Colonic mucosa (tissue), 4 donors: Measurements from ENCODE around the gene RASGEF1C. TPM values are rescaled to one million over a fixed set of nuclear protein-coding genes. Genes with fewer than 3 reads are reported as not detected.

Source experiments
- DNase-seq: peaks from one replicate; pipeline ENCODE4 v3.0.0-alpha.2; 2020
- H3K27ac ChIP-seq: fragments of 200-600 bp; one replicate; pipeline ENCODE4 v1.8.0; 2021
- H3K27me3 ChIP-seq: fragments of 200-600 bp; one replicate; pipeline ENCODE4 v1.8.0; 2021
- H3K36me3 ChIP-seq: fragments of 200-600 bp; one replicate; pipeline ENCODE4 v1.8.0; 2021
- H3K4me1 ChIP-seq: fragments of 200-600 bp; one replicate; pipeline ENCODE4 v1.8.0; 2021; ENCODE audit warnings: mild to moderate bottlenecking
- H3K4me3 ChIP-seq: fragments of 200-600 bp; one replicate; pipeline ENCODE4 v1.8.0; 2021
- H3K9ac ChIP-seq, 2 donors: one replicate each; pipeline ENCODE4 v1.7.0; 2013; ENCODE audit warnings: control low read depth in 2 of 2, low read depth in 2 of 2, low read length in 2 of 2
- H3K9me3 ChIP-seq: fragments of 200-600 bp; one replicate; pipeline ENCODE4 v1.8.0; 2021
- CTCF ChIP-seq: fragments of 200-600 bp; IDR thresholded peaks from one replicate; pipeline ENCODE4 v1.8.0; 2022; ENCODE audit warnings: antibody characterized with exemption, mild to moderate bottlenecking
- intact Hi-C: fragments of 100-400 bp; cut with DNase I; formaldehyde crosslinking; loops from one replicate; pipeline ENCODE4 v1.14.1; 2022
- total RNA-seq, 2 donors: library from RNA; stranded (reverse); fragmentation: NEBNext Ultra II Directional in 1 of 2; extraction: Animal tissue kit (Norgen Biotek cat#: 25700) in 1 of 2; gene quantifications; one replicate each; pipeline ENCODE4 v1.2.1, GENCODE V29; 2021
- donor health status: healthy.
- donor health status: DM: no; HTN: no; CAD: no.
- donor health status: DM: no; HTN: no; CAD: no.

RASGEF1C gene
- total RNA-seq, 2 donors from 2014 or later, result 0.85 TPM; not detected in 1

DNA sequence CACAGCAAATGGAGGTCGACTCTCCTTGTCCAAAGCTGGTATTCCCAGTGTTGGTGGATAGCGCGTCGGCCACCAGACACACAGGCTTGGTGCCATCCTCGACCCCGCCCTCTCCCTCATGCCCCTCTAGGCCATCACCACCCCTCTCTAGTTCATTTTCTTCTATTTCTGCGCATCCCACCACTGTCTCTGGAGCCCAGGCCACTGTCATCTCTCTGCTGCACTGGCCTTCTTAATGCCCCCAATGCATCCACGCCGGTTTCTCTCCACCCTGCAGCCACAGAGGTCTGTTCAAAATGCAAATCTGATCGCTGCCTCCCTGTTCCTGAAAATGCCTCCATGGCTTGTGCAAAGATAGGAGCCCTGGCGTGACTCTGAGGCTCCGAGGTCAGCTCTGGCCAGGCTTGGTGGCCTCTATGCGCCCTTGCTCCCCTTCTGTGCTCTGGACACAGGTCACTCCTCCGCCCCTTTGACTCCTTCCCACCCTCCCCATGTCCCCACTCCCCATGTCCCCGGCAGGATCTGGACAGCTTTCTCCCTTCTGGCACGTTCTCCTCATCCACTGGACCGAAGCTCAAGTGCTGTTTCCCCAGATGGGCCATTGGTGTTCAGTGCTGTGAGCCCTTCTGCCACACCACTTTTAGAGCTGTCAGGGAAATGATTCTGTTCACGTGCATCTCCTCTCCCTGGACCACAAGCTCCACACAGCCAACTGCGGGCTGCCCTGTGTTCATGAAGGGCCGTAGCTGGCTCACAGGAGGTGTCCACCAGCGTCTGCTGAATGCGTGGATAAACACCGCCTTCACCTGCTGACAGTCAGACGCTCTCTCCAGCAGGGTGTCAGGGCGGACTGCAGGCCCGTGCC lies 77.9 kb downstream of the RASGEF1C start:
- intact Hi-C loops, result no loop called here
- peak; percentile 9 for DNase-seq
- Histone ChIP-seq H3K27ac (no peak overlapping the region), H3K4me3 (no peak overlapping the region), H3K36me3 (no peaks in the 10 kb centered on the region), H3K9me3 (no peaks in the 10 kb centered on the region), H3K27me3 (no peaks in the 10 kb centered on the region), H3K9ac (no peak overlapping the region), H3K4me1 (no peaks in the 10 kb centered on the region)
- TF ChIP-seq CTCF, result no peak

- no peak overlapping the region for H3K4me3 ChIP-seq
- no peak overlapping the region for H3K9ac ChIP-seq
- H3K4me1 ChIP-seq, result no peaks in the 10 kb centered on the region
- no peaks in the 10 kb centered on the region for H3K27me3 ChIP-seq
- no peaks in the 10 kb centered on the region for H3K9me3 ChIP-seq
- TF ChIP-seq CTCF, result no peak
- peak; percentile 12 for DNase-seq
- intact Hi-C loops, result no loop called here
- no peaks in the 10 kb centered on the region for H3K36me3 ChIP-seq
- no peak overlapping the region for H3K27ac ChIP-seq
Measured at GRCh38 chr5:180130291-180130869, 78.6 kb downstream of the RASGEF1C start.

DNA sequence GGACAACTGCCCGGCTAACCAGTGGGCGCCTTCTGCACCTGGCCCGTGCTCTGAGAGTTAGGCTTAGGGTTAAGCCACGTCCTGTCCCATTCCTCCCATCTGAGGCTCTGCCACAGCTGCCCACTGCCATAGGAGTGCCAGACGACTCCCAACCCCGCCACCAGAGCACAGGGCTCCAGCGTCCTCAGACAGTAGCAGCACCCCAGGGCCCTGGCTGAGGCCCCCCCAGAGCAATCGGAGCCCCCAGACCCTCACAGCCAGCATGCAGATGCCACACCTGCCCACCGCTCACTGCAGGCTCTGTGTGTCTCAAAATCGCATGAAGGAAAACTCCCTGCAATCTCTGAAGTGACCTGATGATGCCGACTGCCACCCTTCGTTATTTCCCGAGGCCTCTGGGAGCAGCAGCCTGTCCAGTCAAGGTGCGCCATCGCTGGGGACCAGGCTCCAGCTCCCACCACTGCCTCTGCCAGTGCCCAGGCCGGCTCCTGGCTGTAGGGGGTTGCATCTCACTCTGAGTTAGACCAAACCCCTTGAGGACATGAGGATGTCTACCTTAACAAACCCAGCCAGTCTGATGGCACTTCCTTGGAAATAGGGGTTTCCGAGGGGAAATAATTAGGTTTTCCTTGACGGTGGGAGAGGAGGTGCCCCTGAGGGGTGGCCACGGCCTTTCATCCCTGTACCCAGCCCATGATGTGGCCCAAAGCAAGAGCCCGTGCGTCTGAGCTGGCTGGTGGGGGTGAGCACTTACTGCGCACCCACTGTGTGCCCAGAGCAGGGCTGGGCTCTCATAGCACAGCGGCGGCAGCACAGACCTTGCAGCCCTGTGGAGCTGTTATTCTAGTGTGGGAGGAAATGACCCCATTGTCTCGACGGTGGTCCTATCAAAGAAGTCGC lies 79.5 kb downstream of the RASGEF1C start:
- H3K36me3 ChIP-seq, result no peaks in the 10 kb centered on the region
- no peak overlapping the region for H3K9ac ChIP-seq
- no peak for TF ChIP-seq CTCF
- no peak overlapping the region for H3K27ac ChIP-seq
- H3K4me3 ChIP-seq, result no peak overlapping the region
- H3K4me1 ChIP-seq, result no peaks in the 10 kb centered on the region
- no peaks in the 10 kb centered on the region for H3K9me3 ChIP-seq
- no peak for DNase-seq
- intact Hi-C loops, result loop anchor here (5.0 kb wide), 1 partner anchor 198 kb away; no protein-coding TSS in a partner anchor
- no peaks in the 10 kb centered on the region for H3K27me3 ChIP-seq

DNA sequence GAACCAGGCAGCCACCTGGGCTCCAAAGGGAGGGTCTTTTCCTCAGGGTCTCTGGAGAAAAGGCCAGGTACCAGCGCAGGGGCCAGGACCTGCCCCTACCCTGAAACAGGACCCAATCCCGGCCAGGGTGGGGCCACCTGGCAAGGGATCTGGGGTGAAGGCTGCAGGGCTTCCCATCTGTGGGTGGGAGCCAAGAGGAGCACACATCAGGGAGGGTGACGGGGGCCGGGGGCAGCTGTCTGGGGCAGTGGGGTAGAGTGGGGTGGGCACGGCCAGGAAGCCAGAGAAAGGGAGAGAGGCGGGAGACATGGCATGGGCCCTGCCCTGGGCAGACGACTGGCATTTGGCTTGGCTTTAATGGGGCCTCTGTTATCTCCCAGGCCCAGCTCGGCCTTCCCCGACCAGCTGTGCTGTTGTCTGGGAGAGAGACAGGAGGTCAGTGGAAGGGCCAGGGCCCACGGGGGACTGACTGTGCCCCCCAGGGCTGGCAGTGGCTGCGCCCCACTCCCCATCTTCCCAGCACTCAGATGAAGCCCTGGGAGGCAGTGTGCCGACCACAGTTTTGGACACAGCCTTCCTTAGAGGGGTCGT lies 80.2 kb downstream of the RASGEF1C start:
- no peaks in the 10 kb centered on the region for H3K9me3 ChIP-seq
- no peak overlapping the region for H3K4me3 ChIP-seq
- H3K27me3 ChIP-seq, result no peaks in the 10 kb centered on the region
- no peak for TF ChIP-seq CTCF
- H3K4me1 ChIP-seq, result no peaks in the 10 kb centered on the region
- no peak overlapping the region for H3K9ac ChIP-seq
- H3K27ac ChIP-seq, result no peak overlapping the region
- no peak for DNase-seq
- H3K36me3 ChIP-seq, result no peaks in the 10 kb centered on the region
- intact Hi-C loops, result loop anchor here (5.0 kb wide), 1 partner anchor 199 kb away; no protein-coding TSS in a partner anchor
